Left lung (tissue), 10 donors: ENCODE results near the gene SLC12A7. TPM values are rescaled to one million over a fixed set of nuclear protein-coding genes. Genes with fewer than 3 reads are reported as not detected.

Experiments used
- ATAC-seq: fragments of 200-7000 bp; cut with Tn5 transposase; one replicate; pipeline ENCODE4 v1.9.1; 2020; ENCODE audit warnings: moderate library complexity
- DNase-seq, 4 donors: peaks; one replicate each; pipeline ENCODE4 v3.0.0-alpha.2; 2013 to 2020
- H3K27ac ChIP-seq, 2 donors: fragments of 200-600 bp; sonication (generic) in 1 of 2; one replicate each; pipeline versions ENCODE4 v1.5.0 to v1.8.0; 2020 to 2021
- H3K27me3 ChIP-seq, 2 donors: fragments of 200-600 bp; sonication (generic) in 1 of 2; one replicate each; pipeline versions ENCODE4 v1.5.0 to v1.8.0; 2020 to 2021
- H3K36me3 ChIP-seq, 2 donors: fragments of 200-600 bp; sonication (generic) in 1 of 2; one replicate each; pipeline versions ENCODE4 v1.5.0 to v1.8.0; 2020 to 2021
- H3K4me1 ChIP-seq, 2 donors: fragments of 200-600 bp; one replicate each; pipeline ENCODE4 v1.8.0; 2021
- H3K4me3 ChIP-seq, 2 donors: fragments of 200-600 bp; sonication (generic) in 1 of 2; one replicate each; pipeline versions ENCODE4 v1.5.0 to v1.8.0; 2020 to 2021; ENCODE audit warnings: mild to moderate bottlenecking in 1 of 2
- H3K9me3 ChIP-seq, 2 donors: fragments of 200-600 bp; sonication (generic) in 1 of 2; one replicate each; pipeline versions ENCODE4 v1.5.0 to v1.8.0; 2020 to 2021
- intact Hi-C, 2 donors: fragments of 100-400 bp; cut with DNase I; formaldehyde crosslinking; loops; one replicate each; pipeline versions ENCODE4 v1.11.2 to v1.14.2; 2022
- polyA plus RNA-seq, 6 donors: library from polyadenylated mRNA; unstranded; fragments of 120-200 nt; gene quantifications; one replicate each; pipeline ENCODE4 v1.2.1, GENCODE V29; 2013; ENCODE audit not compliant: insufficient read length in 6 of 6
- total RNA-seq, 2 donors: library from RNA; stranded (reverse); fragmentation: NEBNext Ultra II Directional; extraction: Animal tissue kit (Norgen Biotek cat#: 25700); gene quantifications; one replicate each; pipeline ENCODE4 v1.2.1, GENCODE V29; 2021
- TF ChIP-seq, protein P1 (sequence below), 2 donors: fragments of 200-600 bp; sonication (generic) in 1 of 2; IDR thresholded peaks; one replicate each; pipeline versions ENCODE4 v1.5.0 to v1.8.0; 2021; ENCODE audit warnings: antibody characterized with exemption in 2 of 2
- donor health status: DM: no; HTN: yes; CAD: no.
- donor health status: DM: no; HTN: no; CAD: no.

Gene SLC12A7
- total and polyA plus RNA-seq, 8 donors, result 28.1 to 45.0 (median 32.3) TPM

DNA sequence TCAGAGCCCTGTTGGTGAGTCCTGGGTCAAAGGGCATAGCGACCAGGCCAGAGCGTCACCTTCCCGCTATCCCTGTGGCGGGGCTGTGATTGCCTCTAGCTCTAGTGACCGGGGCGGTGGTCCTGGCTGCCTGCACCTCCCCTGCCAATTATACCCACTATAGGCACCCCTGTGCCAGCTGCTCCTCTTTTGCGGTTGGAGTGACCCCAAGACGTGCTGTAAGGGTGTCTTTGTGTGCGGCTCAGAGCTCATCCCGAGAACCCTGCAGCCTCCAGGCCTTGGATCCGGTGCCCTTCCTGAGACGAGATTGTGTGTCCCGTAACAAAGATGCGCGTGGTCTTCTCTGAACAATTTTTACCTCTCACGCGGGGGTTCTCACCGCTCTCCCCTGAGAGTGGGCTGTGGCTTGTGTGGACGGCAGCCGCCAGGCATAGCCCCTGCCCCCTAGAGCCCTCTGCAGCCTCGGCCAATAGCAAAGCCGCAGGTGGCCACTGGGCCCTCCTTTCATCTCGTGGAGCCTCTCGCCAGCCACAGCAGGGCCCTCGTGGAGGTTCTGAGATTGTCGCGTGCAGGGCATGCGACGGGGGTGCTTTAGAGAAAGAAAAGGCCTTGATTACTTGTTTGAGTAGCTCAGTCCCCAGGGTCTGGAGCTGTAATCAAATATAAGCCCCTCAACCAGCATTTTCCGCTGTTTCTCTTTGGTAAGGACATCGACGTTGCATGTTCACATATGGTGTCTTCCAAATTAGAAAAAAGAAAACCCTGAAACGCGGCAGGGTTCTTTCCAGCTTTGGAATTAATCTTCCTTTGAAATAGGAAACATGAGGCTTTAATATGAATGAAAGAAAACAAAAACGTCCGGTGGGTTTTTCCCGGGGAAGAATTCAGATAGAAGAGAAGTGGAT lies 92.6 kb downstream of the SLC12A7 start:
- no peak for ATAC-seq

GRCh38 chr5:1018596-1018995 lies 93.3 kb downstream of the SLC12A7 start:
- no peak overlapping the region for H3K4me3 ChIP-seq
- TF ChIP-seq, protein P1, sequence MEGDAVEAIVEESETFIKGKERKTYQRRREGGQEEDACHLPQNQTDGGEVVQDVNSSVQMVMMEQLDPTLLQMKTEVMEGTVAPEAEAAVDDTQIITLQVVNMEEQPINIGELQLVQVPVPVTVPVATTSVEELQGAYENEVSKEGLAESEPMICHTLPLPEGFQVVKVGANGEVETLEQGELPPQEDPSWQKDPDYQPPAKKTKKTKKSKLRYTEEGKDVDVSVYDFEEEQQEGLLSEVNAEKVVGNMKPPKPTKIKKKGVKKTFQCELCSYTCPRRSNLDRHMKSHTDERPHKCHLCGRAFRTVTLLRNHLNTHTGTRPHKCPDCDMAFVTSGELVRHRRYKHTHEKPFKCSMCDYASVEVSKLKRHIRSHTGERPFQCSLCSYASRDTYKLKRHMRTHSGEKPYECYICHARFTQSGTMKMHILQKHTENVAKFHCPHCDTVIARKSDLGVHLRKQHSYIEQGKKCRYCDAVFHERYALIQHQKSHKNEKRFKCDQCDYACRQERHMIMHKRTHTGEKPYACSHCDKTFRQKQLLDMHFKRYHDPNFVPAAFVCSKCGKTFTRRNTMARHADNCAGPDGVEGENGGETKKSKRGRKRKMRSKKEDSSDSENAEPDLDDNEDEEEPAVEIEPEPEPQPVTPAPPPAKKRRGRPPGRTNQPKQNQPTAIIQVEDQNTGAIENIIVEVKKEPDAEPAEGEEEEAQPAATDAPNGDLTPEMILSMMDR (IDR thresholded peaks at IDR 0.05), result no peak
- no peak overlapping the region for H3K27ac ChIP-seq
- DNase-seq, result peak in 1 of 4 donors; percentile 58
- H3K9me3 ChIP-seq, result no peaks in the 10 kb centered on the region
- ATAC-seq, result no peak
- no peaks in the 10 kb centered on the region for H3K27me3 ChIP-seq
- no peaks in the 10 kb centered on the region for H3K36me3 ChIP-seq
- H3K4me1 ChIP-seq, result no peaks in the 10 kb centered on the region
- intact Hi-C loops, result no loop called here

More for the DNA sequence above, 92.6 kb downstream of the SLC12A7 start:
- TF ChIP-seq, protein P1 (IDR thresholded peaks at IDR 0.05), result no peak
- H3K9me3 ChIP-seq, result no peaks in the 10 kb centered on the region
- intact Hi-C loops, result no loop called here
- no peak overlapping the region for H3K4me3 ChIP-seq
- peak in 1 of 4 donors; percentile 52 for DNase-seq
- H3K27ac ChIP-seq, result no peak overlapping the region
- no peaks in the 10 kb centered on the region for H3K36me3 ChIP-seq
- no peaks in the 10 kb centered on the region for H3K27me3 ChIP-seq
- H3K4me1 ChIP-seq, result no peaks in the 10 kb centered on the region

- Histone ChIP-seq H3K4me1 (no peaks in the 10 kb centered on the region), H3K36me3 (no peaks in the 10 kb centered on the region), H3K27ac (no peak overlapping the region), H3K27me3 (no peaks in the 10 kb centered on the region), H3K4me3 (no peak overlapping the region), H3K9me3 (no peaks in the 10 kb centered on the region)
- no peak for ATAC-seq
- peak in 1 of 4 donors; percentile 76 for DNase-seq
- TF ChIP-seq, protein P1 (IDR thresholded peaks at IDR 0.05), result no peak
- intact Hi-C loops, result no loop called here
Observed at GRCh38 chr5:1017691-1018455, 94.0 kb downstream of the SLC12A7 start.

DNA sequence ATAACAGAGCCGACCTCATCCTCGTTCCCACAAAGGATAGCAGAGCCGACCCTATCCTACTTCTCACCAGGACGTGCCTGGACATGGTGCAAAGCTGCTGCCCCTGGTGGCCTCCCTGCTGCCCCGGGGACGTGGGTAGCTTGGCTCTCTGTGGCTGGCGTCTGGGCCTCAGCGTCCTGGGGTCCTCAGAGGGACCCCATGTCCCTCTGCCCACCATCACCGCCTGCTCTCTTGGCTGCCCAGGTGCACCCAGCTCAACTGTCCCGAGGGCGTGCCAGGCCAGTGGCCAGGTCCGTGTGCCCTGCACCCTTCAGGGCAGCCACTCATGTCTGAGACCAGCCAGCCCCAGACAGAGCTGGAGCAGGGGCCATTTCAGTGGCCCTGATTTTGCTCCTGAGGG lies 94.8 kb downstream of the SLC12A7 start:
- Histone ChIP-seq H3K36me3 (no peaks in the 10 kb centered on the region), H3K27me3 (no peaks in the 10 kb centered on the region), H3K27ac (no peak overlapping the region), H3K4me3 (no peak overlapping the region), H3K4me1 (no peaks in the 10 kb centered on the region), H3K9me3 (no peaks in the 10 kb centered on the region)
- no peak for ATAC-seq
- TF ChIP-seq, protein P1 (IDR thresholded peaks at IDR 0.05), result no peak
- intact Hi-C loops, result no loop called here
- DNase-seq, result peak in 1 of 4 donors; percentile 62

DNA sequence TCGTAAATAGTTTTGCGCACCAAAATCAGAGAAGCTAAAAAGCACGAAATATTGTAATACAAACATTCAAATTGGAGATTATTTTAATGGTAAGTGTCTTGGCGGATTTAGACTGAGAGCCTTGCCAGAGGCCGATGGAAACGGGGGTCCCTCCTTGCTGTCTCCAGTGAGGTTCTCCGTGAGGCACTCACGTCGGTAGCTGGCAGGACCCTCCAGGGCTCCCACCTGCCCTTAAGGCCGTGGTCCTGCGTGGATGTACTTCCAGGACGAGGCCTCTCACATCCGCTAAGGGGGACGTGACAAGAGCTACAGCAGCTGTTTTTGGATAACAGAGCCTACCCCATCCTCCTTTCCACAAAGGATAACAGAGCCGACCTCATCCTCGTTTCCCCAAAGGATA lies 95.4 kb downstream of the SLC12A7 start:
- peaks cover 0 to 5% of the 10 kb centered on the region in 2 donors for H3K27me3 ChIP-seq
- no peak overlapping the region for H3K4me3 ChIP-seq
- H3K36me3 ChIP-seq, result no peaks in the 10 kb centered on the region
- no peak overlapping the region for H3K27ac ChIP-seq
- intact Hi-C loops, result no loop called here
- H3K4me1 ChIP-seq, result no peaks in the 10 kb centered on the region
- H3K9me3 ChIP-seq, result no peaks in the 10 kb centered on the region
- TF ChIP-seq, protein P1 (IDR thresholded peaks at IDR 0.05), result no peak
- ATAC-seq (no peak), DNase-seq (peak in 1 of 4 donors; percentile 48)
